PC-9 (cell line): ENCODE measurements around the gene GTF2IRD1. TPM values are rescaled to one million over a fixed set of nuclear protein-coding genes. Genes with fewer than 3 reads are reported as not detected.

Source experiments
- BruUV-seq: library from RNA; stranded (reverse); fragments of 400-500 nt; replicated peaks from 2 replicates; lab custom pipeline; 2021; lab: Mats Ljungman, UMichigan
- CTCF ChIA-PET: fragments of 300-600 bp; sonication (Branson Sonifier 250); formaldehyde crosslinking; loops from one replicate; lab custom pipeline; 2022; ENCODE audit warnings: antibody characterized with exemption; lab: Charles Lee
- POLR2A ChIA-PET: fragments of 300-600 bp; sonication (Branson Sonifier 250); formaldehyde crosslinking; loops from one replicate; lab custom pipeline; 2022; ENCODE audit warnings: antibody characterized with exemption; ENCODE audit not compliant: unreplicated experiment; lab: Charles Lee
- DNase-seq, 2 experiments: peaks; one replicate each; pipeline versions ENCODE4 v3.0.0 to v3.0.0-alpha.2; 2015 to 2022; ENCODE audit warnings: mixed read lengths in 1 of 2
- H2AFZ ChIP-seq: fragments of 200-600 bp; sonication (generic); 2 replicates; pipeline ENCODE4 v1.8.1; 2017; ENCODE audit warnings: antibody characterized with exemption
- H3F3A ChIP-seq: fragments of 200-600 bp; sonication (generic); 2 replicates; pipeline ENCODE4 v1.8.1; 2017; ENCODE audit warnings: antibody characterized with exemption, mild to moderate bottlenecking, low read depth; ENCODE audit not compliant: insufficient read depth
- H3K27ac ChIP-seq: fragments of 200-600 bp; sonication (generic); 2 replicates; pipeline ENCODE4 v1.6.1; 2016; ENCODE audit warnings: mixed run types
- H3K27me3 ChIP-seq: fragments of 200-600 bp; sonication (generic); 2 replicates; pipeline ENCODE4 v1.6.1; 2016; ENCODE audit warnings: low read depth, mixed run types; ENCODE audit not compliant: insufficient read depth
- H3K36me3 ChIP-seq: fragments of 200-600 bp; sonication (generic); 2 replicates; pipeline ENCODE4 v1.6.1; 2016; ENCODE audit warnings: low read depth, mixed run types
- H3K4me1 ChIP-seq: fragments of 200-600 bp; sonication (generic); replicated peaks from 2 replicates; pipeline ENCODE4 v1.6.1; 2016; ENCODE audit warnings: mixed run types; ENCODE audit not compliant: insufficient read depth
- H3K4me2 ChIP-seq: fragments of 200-600 bp; sonication (generic); 2 replicates; pipeline ENCODE4 v1.6.1; 2017; ENCODE audit warnings: mixed run types
- H3K4me3 ChIP-seq: fragments of 200-600 bp; sonication (generic); 2 replicates; pipeline ENCODE4 v1.6.1; 2016; ENCODE audit warnings: mixed run types
- H3K79me2 ChIP-seq: fragments of 200-600 bp; sonication (generic); 2 replicates; pipeline ENCODE4 v1.6.1; 2017; ENCODE audit warnings: low read depth, mixed run types
- H3K9me2 ChIP-seq: fragments of 200-600 bp; sonication (generic); 2 replicates; pipeline ENCODE4 v1.8.1; 2017; ENCODE audit warnings: mild to moderate bottlenecking; ENCODE audit not compliant: insufficient read depth
- H3K9me3 ChIP-seq: fragments of 200-600 bp; sonication (generic); 2 replicates; pipeline ENCODE4 v1.8.1; 2016; ENCODE audit warnings: low read depth; ENCODE audit not compliant: insufficient read depth
- H4K20me1 ChIP-seq: fragments of 200-600 bp; sonication (generic); 2 replicates; pipeline ENCODE4 v1.8.1; 2017; ENCODE audit not compliant: insufficient read depth
- CTCF ChIP-seq: fragments of 200-600 bp; sonication (generic); conservative IDR thresholded peaks from 2 replicates; pipeline ENCODE4 v1.6.1; 2017; ENCODE audit warnings: mixed run types, antibody characterized with exemption, mild to moderate bottlenecking, moderate library complexity
- EZH2 ChIP-seq: fragments of 200-600 bp; sonication (generic); IDR thresholded peaks from 2 replicates; pipeline ENCODE4 v1.8.0; 2017; ENCODE audit warnings: antibody characterized with exemption, low read depth
- intact Hi-C: fragments of 100-400 bp; cut with micrococcal nuclease; formaldehyde crosslinking; loops from one replicate; pipeline ENCODE4 v1.10.0; 2022; ENCODE audit not compliant: unreplicated experiment
- total RNA-seq: library from RNA; stranded (reverse); gene quantifications from 2 replicates; pipeline ENCODE4 v1.2.3, GENCODE V29; 2021

GTF2IRD1 gene
- total RNA-seq, 1 experiment from 2014 or later: 46.7 TPM

- Histone ChIP-seq H2AFZ (no peak overlapping the region), H3K9me3 (no peaks in the 10 kb centered on the region), H3K79me2 (no peaks in the 10 kb centered on the region), H3K4me1 (no peaks in the 10 kb centered on the region), H3K27ac (no peak overlapping the region), H3K4me3 (no peak overlapping the region), H3K36me3 (no peaks in the 10 kb centered on the region), H3K9me2 (no peaks in the 10 kb centered on the region), H3F3A (peaks cover 7% of the 10 kb centered on the region; the same call in 1 of the 2 replicates), H3K27me3 (no peaks in the 10 kb centered on the region), H3K4me2 (no peak overlapping the region), H4K20me1 (no peaks in the 10 kb centered on the region)
- intact Hi-C loops: no loop called here
- DNase-seq: no peak
- BruUV-seq: no TSS peak
- TF ChIP-seq EZH2 (no peak), CTCF (no peak)
- ChIA-PET CTCF (no interaction called here), POLR2A (no interaction called here)
Measured at GRCh38 chr7:74623135-74623534, 169.4 kb downstream of the GTF2IRD1 start.

GRCh38 chr7:74625446-74625845 is 171.7 kb downstream of the GTF2IRD1 start:
- CTCF ChIA-PET: interaction anchor here (0.7 kb wide), 2 partner anchors 13 to 411 kb away, joined by 4 to 15 read pairs; no protein-coding TSS in a partner anchor
- H3K36me3 ChIP-seq: no peaks in the 10 kb centered on the region
- no TSS peak for BruUV-seq
- no peaks in the 10 kb centered on the region for H3K4me1 ChIP-seq
- H3K9me3 ChIP-seq: no peaks in the 10 kb centered on the region
- no peak overlapping the region for H3K27ac ChIP-seq
- peaks cover 7% of the 10 kb centered on the region; the same call in 1 of the 2 replicates for H3F3A ChIP-seq
- no peak for TF ChIP-seq EZH2
- TF ChIP-seq CTCF: 0 out of 2 replicates have a peak, but pooled peaks have one; percentile 22
- POLR2A ChIA-PET: no interaction called here
- peak in 1 of 2 experiments; percentile 50 for DNase-seq
- no peaks in the 10 kb centered on the region for H3K79me2 ChIP-seq
- intact Hi-C loops: no loop called here
- H3K4me2 ChIP-seq: no peak overlapping the region
- H3K27me3 ChIP-seq: no peaks in the 10 kb centered on the region
- no peak overlapping the region for H2AFZ ChIP-seq
- H3K4me3 ChIP-seq: no peak overlapping the region
- H4K20me1 ChIP-seq: no peaks in the 10 kb centered on the region
- H3K9me2 ChIP-seq: no peaks in the 10 kb centered on the region

- Histone ChIP-seq H3K4me2 (no peak overlapping the region), H3K4me3 (no peak overlapping the region), H4K20me1 (no peaks in the 10 kb centered on the region), H3K27ac (no peak overlapping the region), H3K4me1 (no peaks in the 10 kb centered on the region), H3K27me3 (no peaks in the 10 kb centered on the region), H3K9me3 (no peaks in the 10 kb centered on the region), H3K36me3 (no peaks in the 10 kb centered on the region), H3K9me2 (no peaks in the 10 kb centered on the region), H3K79me2 (no peaks in the 10 kb centered on the region), H3F3A (peaks cover 7% of the 10 kb centered on the region; the same call in 1 of the 2 replicates), H2AFZ (no peak overlapping the region)
- POLR2A ChIA-PET: no interaction called here
- no TSS peak for BruUV-seq
- CTCF ChIA-PET: interaction anchor here (0.5 to 0.9 kb wide), 3 partner anchors 20 to 31 kb away, joined by 3 read pairs; no protein-coding TSS in a partner anchor
- intact Hi-C loops: no loop called here
- TF ChIP-seq CTCF (no peak), EZH2 (no peak)
- DNase-seq: no peak
Measured at GRCh38 chr7:74627661-74628411, 174.1 kb downstream of the GTF2IRD1 start.
